Measurements from ENCODE around the gene SCD5. TPM values are rescaled to one million over a fixed set of nuclear protein-coding genes. Genes with fewer than 3 reads are reported as not detected.

The SCD5 gene
- total and polyA plus RNA-seq, 9 of the 15 experiments (the other 6 are each of a cell fraction or from before 2014, with no cell fraction given) = 0.01 to 0.20 (median 0.03) TPM; not detected in 5

- CTCF ChIA-PET (ENCODE audit: low intra/inter-chr PET ratio) = no interaction called here
Observed at GRCh38 chr4:82789025-82789776, 9.4 kb downstream of the SCD5 start.

More at GRCh38 chr4:82789025-82789776, 9.4 kb downstream of the SCD5 start:
- Histone ChIP-seq H3K9me3 (replicated peaks; ENCODE audit: control insufficient read depth, insufficient read depth, low read depth, low read length) (no peaks in the 10 kb centered on the region), H3K4me2 (ENCODE audit: insufficient read depth, low read length) (no peak overlapping the region), H3K36me3 (ENCODE audit: control insufficient read depth, insufficient read depth, low read length) (no peaks in the 10 kb centered on the region), H3K27ac (ENCODE audit: extremely low read depth, low read depth, low read length) (no peak overlapping the region), H3K79me2 (ENCODE audit: control insufficient read depth, insufficient read depth, low read length) (no peaks in the 10 kb centered on the region), H3K27me3 (ENCODE audit: control insufficient read depth in 2 of 2, insufficient read depth in 2 of 2, low read length in 2 of 2) (peaks cover 35 to 56% of the 10 kb centered on the region in 2 experiments), H2AFZ (ENCODE audit: low read depth, low read length) (no peak overlapping the region), H3K9me1 (ENCODE audit: control insufficient read depth, insufficient read depth, low read length) (no peaks in the 10 kb centered on the region), H3K4me3 (no peak overlapping the region), H4K20me1 (replicated peaks; ENCODE audit: control insufficient read depth, insufficient read depth, low read length) (no peaks in the 10 kb centered on the region), H3K9ac (ENCODE audit: insufficient read depth in 1 of 2, low read depth in 2 of 2, low read length in 2 of 2) (no peak overlapping the region), H3K4me1 (replicated peaks in 1 of 2; ENCODE audit: control insufficient read depth in 2 of 2, insufficient read depth in 2 of 2, low read length in 2 of 2) (no peaks in the 10 kb centered on the region)
- intact Hi-C loops (cut with micrococcal nuclease) (no loop called here), in situ Hi-C loops (cut with MboI) (no loop called here)
- WGBS (ENCODE audit: insufficient coverage, low coverage, missing lambda C conversion rate) = 0% methylated on average over 7 of the region's 7 CpGs
- TF ChIP-seq ATF3 (IDR thresholded peaks at IDR 0.05) (no peak), ATF3 (CRISPR knock-in tag; conservative IDR thresholded peaks at IDR 0.05) (no peak), SIRT6 (IDR thresholded peaks at IDR 0.05; ENCODE audit: low read depth, low read length) (no peak), MBD1 (CRISPR knock-in tag; IDR thresholded peaks at IDR 0.05) (no peak), PHF20 (IDR thresholded peaks at IDR 0.05; ENCODE audit: partially characterized antibody) (no peak), ID3 (CRISPR knock-in tag; IDR thresholded peaks at IDR 0.05) (no peak), ID3 (tag; IDR thresholded peaks at IDR 0.05) (no peak), ZNF764 (CRISPR knock-in tag; IDR thresholded peaks at IDR 0.05; ENCODE audit: low read depth) (no peak), ZNF830 (CRISPR knock-in tag; IDR thresholded peaks at IDR 0.05) (no peak), ZNF239 (CRISPR knock-in tag; IDR thresholded peaks at IDR 0.05) (no peak)
- ATAC-seq = no peak
- POLR2A ChIA-PET = no interaction called here
- no peak for DNase-seq (ENCODE audit: extremely low read depth in 1 of 4, low spot score in 3 of 4)
- no TSS peak for BruUV-seq (replicated peaks)
- no peak for FAIRE-seq
